WERI-Rb-1 (cell line): ENCODE data around the gene PLEKHG5.

Experiments used
- DNase-seq: peaks from one replicate; pipeline ENCODE4 v3.0.0-alpha.2; 2020
- H3K27ac ChIP-seq: fragments of 250-450 bp; sonication (Bioruptor Pico); 2 replicates; pipeline ENCODE4 v1.5.1; 2020; ENCODE audit warnings: mild to moderate bottlenecking, moderate library complexity
- H3K27me3 ChIP-seq: fragments of 250-450 bp; sonication (Bioruptor Pico); 2 replicates; pipeline ENCODE4 v1.5.1; 2021; ENCODE audit warnings: mild to moderate bottlenecking, low read depth, moderate library complexity; ENCODE audit not compliant: insufficient read depth, severe bottlenecking
- H3K36me3 ChIP-seq: fragments of 250-450 bp; sonication (Bioruptor Pico); 2 replicates; pipeline ENCODE4 v1.5.1; 2020; ENCODE audit warnings: mild to moderate bottlenecking, moderate library complexity
- H3K4me3 ChIP-seq: 2 replicates; pipeline ENCODE4 v1.5.1; 2011; ENCODE audit warnings: low read depth, mild to moderate bottlenecking, control low read depth, low read length
- H3K9me3 ChIP-seq: fragments of 250-450 bp; sonication (Bioruptor Pico); 2 replicates; pipeline ENCODE4 v1.5.1; 2021; ENCODE audit warnings: mild to moderate bottlenecking, moderate library complexity; ENCODE audit not compliant: severe bottlenecking
- TF ChIP-seq, protein P1 (sequence below): IDR thresholded peaks from 2 replicates; pipeline ENCODE4 v1.5.1; 2011; ENCODE audit warnings: low read depth, mild to moderate bottlenecking, control low read depth, inconsistent platforms, low read length

The PLEKHG5 gene

DNA sequence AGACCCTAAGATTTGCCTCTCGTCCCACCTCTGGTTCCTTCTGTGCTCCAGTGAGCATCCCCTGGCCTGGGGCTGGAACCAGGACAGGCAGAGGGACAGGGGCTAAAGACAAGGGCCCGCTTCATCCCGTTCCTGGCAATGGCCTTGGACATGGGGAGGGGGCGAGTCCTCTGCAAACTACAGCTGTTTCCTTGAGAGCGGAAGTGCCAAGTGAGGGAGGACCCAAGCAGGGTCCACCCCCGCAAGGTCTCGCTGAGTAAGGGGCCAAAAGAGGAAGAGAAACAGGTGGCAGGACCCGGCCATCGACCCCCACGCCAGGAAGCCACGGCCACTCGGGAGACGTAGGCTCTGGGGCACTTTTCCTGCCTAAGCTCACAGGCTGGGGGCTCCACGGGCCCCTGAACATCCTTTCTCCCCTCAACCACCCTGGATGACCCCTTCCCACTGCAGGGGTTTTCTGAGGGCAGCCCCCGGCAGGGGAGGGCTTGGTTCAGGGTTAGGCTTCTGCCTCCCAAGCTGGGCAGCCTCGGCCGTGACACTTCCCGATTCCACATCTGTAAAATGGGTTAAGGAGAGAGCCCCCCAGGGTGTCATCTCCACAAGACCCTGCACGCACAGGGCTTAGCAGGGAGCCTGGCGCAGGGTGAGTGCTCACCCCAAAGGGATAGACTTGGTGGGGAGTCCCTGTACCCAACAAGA is 17.9 kb upstream of the PLEKHG5 start:
- Histone ChIP-seq H3K36me3 (no peaks in the 10 kb centered on the region), H3K9me3 (no peaks in the 10 kb centered on the region), H3K27ac (no peak overlapping the region), H3K4me3 (no peak overlapping the region), H3K27me3 (no peaks in the 10 kb centered on the region)
- TF ChIP-seq, protein P1, sequence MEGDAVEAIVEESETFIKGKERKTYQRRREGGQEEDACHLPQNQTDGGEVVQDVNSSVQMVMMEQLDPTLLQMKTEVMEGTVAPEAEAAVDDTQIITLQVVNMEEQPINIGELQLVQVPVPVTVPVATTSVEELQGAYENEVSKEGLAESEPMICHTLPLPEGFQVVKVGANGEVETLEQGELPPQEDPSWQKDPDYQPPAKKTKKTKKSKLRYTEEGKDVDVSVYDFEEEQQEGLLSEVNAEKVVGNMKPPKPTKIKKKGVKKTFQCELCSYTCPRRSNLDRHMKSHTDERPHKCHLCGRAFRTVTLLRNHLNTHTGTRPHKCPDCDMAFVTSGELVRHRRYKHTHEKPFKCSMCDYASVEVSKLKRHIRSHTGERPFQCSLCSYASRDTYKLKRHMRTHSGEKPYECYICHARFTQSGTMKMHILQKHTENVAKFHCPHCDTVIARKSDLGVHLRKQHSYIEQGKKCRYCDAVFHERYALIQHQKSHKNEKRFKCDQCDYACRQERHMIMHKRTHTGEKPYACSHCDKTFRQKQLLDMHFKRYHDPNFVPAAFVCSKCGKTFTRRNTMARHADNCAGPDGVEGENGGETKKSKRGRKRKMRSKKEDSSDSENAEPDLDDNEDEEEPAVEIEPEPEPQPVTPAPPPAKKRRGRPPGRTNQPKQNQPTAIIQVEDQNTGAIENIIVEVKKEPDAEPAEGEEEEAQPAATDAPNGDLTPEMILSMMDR, result no peak
- DNase-seq, result no peak

DNA sequence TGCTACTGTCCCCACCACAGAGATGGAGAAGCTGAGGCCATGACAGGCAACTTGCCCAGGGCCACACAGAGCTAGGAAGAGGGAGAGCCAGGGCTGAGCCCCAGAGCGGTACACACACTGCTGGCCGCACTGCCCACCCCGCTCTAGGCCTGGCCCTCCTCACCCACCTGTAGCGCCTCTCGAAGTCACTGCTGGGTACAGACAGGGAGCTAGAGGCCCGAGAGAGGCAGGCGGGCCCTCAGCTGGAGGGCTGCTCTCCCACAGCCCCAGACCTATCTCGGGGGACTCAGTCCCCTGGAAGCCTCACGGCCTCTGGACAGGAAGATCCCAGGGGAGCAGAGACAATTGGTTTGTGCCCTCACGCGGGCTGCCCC is 17.3 kb upstream of the PLEKHG5 start:
- no peaks in the 10 kb centered on the region for H3K9me3 ChIP-seq
- H3K27me3 ChIP-seq, result no peaks in the 10 kb centered on the region
- H3K36me3 ChIP-seq, result no peaks in the 10 kb centered on the region
- H3K4me3 ChIP-seq, result no peak overlapping the region
- H3K27ac ChIP-seq, result no peak overlapping the region; the same call in 1 of the 2 replicates
- no peak for DNase-seq
- TF ChIP-seq, protein P1, result no peak

DNA sequence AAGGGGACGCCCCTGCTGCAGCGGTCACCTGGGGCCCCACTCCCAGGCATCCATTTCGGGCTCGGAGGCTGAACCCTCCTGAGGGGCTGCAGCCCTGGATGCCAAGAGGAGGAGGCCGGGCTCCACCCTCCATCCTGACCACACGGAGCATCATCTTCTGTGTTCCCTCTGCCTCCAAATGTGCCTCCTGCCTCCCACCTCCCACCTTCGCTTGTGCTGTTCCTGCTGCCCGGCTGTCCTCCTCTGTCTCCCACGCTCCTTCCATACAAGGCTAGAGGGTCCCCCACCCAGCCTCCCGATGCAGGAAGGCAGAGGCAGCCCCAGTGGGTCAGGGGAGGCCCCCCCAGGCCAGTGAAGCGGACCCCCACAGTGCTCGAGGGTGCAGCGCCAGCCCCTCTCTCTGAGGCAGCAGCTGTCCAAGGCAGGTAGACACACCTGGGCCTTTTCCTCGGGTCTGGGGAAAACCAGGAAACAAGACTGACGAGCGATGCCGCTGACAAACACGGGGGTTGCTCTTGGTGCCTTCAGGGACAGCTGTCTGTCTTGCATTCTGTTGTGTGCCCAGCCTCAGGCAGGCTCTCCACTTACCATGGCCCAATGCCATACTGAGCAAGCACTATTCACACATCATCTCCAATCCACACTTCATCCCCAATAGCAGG is 16.8 kb upstream of the PLEKHG5 start:
- DNase-seq, result no peak
- no peak overlapping the region for H3K4me3 ChIP-seq
- H3K36me3 ChIP-seq, result no peaks in the 10 kb centered on the region
- no peaks in the 10 kb centered on the region for H3K27me3 ChIP-seq
- no peak overlapping the region; the same call in 1 of the 2 replicates for H3K27ac ChIP-seq
- no peaks in the 10 kb centered on the region for H3K9me3 ChIP-seq
- TF ChIP-seq, protein P1, result no peak

DNA sequence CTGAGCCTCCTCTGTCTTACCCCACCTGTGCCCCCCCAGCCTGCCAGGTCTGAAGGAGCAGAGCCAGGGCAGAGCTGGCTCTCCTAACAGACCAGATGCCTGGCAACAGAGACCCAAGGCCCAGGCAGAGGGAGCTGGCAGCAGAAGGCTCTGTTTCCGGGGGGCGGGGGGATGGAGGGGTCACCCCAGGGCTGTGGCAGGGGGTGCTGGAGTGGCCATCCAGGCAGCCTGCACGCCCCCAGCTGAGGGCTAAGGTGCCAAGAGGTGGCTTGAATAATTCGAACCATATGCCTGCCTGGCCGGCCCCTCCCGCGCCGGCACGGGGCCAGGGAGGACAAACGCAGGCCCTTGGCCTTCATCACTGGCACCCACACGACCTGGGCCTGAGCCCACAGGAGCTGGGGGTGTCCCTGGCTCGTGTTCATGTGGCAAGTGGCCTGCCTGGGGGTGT is 16.0 kb upstream of the PLEKHG5 start:
- TF ChIP-seq, protein P1, result no peak
- Histone ChIP-seq H3K27me3 (no peaks in the 10 kb centered on the region), H3K9me3 (no peaks in the 10 kb centered on the region), H3K36me3 (no peaks in the 10 kb centered on the region), H3K27ac (no peak overlapping the region), H3K4me3 (no peak overlapping the region)
- DNase-seq, result no peak

DNA sequence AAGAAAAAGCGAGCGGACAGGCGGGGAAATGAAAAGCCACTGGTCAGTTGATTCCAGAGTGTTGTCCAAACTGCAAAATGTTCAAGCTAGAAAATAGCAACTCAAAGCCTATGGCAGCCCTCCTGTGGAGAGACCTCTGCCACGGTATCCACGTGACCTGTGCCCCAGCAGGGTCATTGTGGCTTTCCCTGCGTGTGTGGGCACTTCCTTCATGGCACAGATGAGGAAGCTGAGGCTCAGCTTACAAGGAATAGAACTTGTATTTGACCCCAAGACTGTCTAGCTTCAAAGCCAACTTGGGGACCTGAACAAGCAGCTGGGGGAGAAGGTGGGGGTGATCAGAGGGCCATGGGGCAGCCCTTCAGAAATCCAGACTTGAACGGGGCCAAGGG is 15.6 kb upstream of the PLEKHG5 start:
- DNase-seq, result no peak
- TF ChIP-seq, protein P1, result no peak
- Histone ChIP-seq H3K36me3 (no peaks in the 10 kb centered on the region), H3K27ac (no peak overlapping the region), H3K27me3 (no peaks in the 10 kb centered on the region), H3K9me3 (no peaks in the 10 kb centered on the region), H3K4me3 (no peak overlapping the region)
